Right cardiac atrium (tissue), 5 donors: Measurements from ENCODE around the gene TMEM132D. TPM values are rescaled to one million over a fixed set of nuclear protein-coding genes. Genes with fewer than 3 reads are reported as not detected.

Source experiments
- ATAC-seq, 2 donors: fragments of 200-7000 bp; cut with Tn5 transposase; one replicate each; pipeline versions ENCODE4 v1.8.0 to v1.9.1; 2020; ENCODE audit warnings: moderate library complexity in 2 of 2, mild to moderate bottlenecking in 1 of 2
- DNase-seq, 3 donors: peaks; one replicate each; pipeline ENCODE4 v3.0.0-alpha.2; 2020
- H3K27ac ChIP-seq: one replicate; pipeline ENCODE4 v1.5.1; 2013; ENCODE audit warnings: mild to moderate bottlenecking, low read length, control low read depth, moderate library complexity
- H3K27me3 ChIP-seq: one replicate; pipeline ENCODE4 v1.6.1; 2013; ENCODE audit not compliant: control insufficient read depth, insufficient read depth
- H3K4me1 ChIP-seq: one replicate; pipeline ENCODE4 v1.6.1; 2013; ENCODE audit warnings: low read length; ENCODE audit not compliant: control insufficient read depth, insufficient read depth
- H3K4me3 ChIP-seq: one replicate; pipeline ENCODE4 v1.5.1; 2013; ENCODE audit warnings: low read length, control low read depth
- H3K9me3 ChIP-seq: one replicate; pipeline ENCODE4 v1.6.1; 2013; ENCODE audit warnings: low read length; ENCODE audit not compliant: control insufficient read depth
- WGBS: extraction: QIAGEN DNeasy Blood & Tissue Kit; methylation state at CpG from one replicate; pipeline ENCODE4 v1.1.7; 2013; 5-methylcytosine and 5-hydroxymethylcytosine counted together
- intact Hi-C, 4 donors: fragments of 100-400 bp; cut with DNase I; formaldehyde crosslinking; loops; one replicate each; pipeline versions ENCODE4 v1.11.0 to v1.14.0; 2022 to 2023
- polyA plus RNA-seq: library from polyadenylated mRNA; stranded (reverse); fragments of 200-250 nt; gene quantifications from one replicate; pipeline ENCODE4 v1.2.3, GENCODE V29; 2013
- total RNA-seq, 4 donors: library from RNA; stranded (reverse); fragmentation: NEBNext Ultra II Directional; extraction: Animal tissue kit (Norgen Biotek cat#: 25700); gene quantifications; one replicate each; pipeline ENCODE4 v1.2.1, GENCODE V29; 2021
- donor health status: healthy with polysubstance abuse.
- donor health status: DM: no; HTN: yes; CAD: no.
- donor health status: DM: no; HTN: no; CAD: no.
- donor health status: DM: no; HTN: yes; CAD: no; lungs with severe emphysema.
- donor health status: DM: yes; HTN: yes; CAD: no.

The TMEM132D gene
- total and polyA plus RNA-seq, 5 donors: not detected

- Histone ChIP-seq H3K27me3 (no peaks in the 10 kb centered on the region), H3K27ac (no peak overlapping the region), H3K4me3 (no peak overlapping the region), H3K4me1 (no peaks in the 10 kb centered on the region), H3K9me3 (no peaks in the 10 kb centered on the region)
- no peak for DNase-seq
- intact Hi-C loops: no loop called here
- WGBS: 42% methylated on average over 1 of the region's 1 CpG
- no peak for ATAC-seq
These were observed 56.8 kb downstream of the TMEM132D start for GRCh38 chr12:129847063-129847462.

GRCh38 chr12:129844662-129845220 lies 59.1 kb downstream of the TMEM132D start:
- no peak for ATAC-seq
- WGBS: 75% methylated on average over 5 of the region's 5 CpGs
- Histone ChIP-seq H3K9me3 (no peaks in the 10 kb centered on the region), H3K4me3 (no peak overlapping the region), H3K27ac (no peak overlapping the region), H3K27me3 (no peaks in the 10 kb centered on the region), H3K4me1 (no peaks in the 10 kb centered on the region)
- intact Hi-C loops: no loop called here
- no peak for DNase-seq

- ATAC-seq (no peak), DNase-seq (no peak)
- no peak overlapping the region for H3K27ac ChIP-seq
- H3K9me3 ChIP-seq: no peaks in the 10 kb centered on the region
- intact Hi-C loops: no loop called here
- no peaks in the 10 kb centered on the region for H3K27me3 ChIP-seq
- no peak overlapping the region for H3K4me3 ChIP-seq
- WGBS: 46% methylated on average over 3 of the region's 3 CpGs
- no peaks in the 10 kb centered on the region for H3K4me1 ChIP-seq
These were observed 62.6 kb downstream of the TMEM132D start for GRCh38 chr12:129841251-129841650.

GRCh38 chr12:129840145-129840884 lies 63.5 kb downstream of the TMEM132D start:
- no peaks in the 10 kb centered on the region for H3K4me1 ChIP-seq
- intact Hi-C loops: no loop called here
- no peak overlapping the region for H3K27ac ChIP-seq
- no peaks in the 10 kb centered on the region for H3K27me3 ChIP-seq
- 79% methylated on average over 21 of the region's 21 CpGs for WGBS
- ATAC-seq (no peak), DNase-seq (no peak)
- no peaks in the 10 kb centered on the region for H3K9me3 ChIP-seq
- no peak overlapping the region for H3K4me3 ChIP-seq

- 86% methylated on average over 10 of the region's 10 CpGs for WGBS
- Histone ChIP-seq H3K27me3 (no peaks in the 10 kb centered on the region), H3K27ac (no peak overlapping the region), H3K9me3 (no peaks in the 10 kb centered on the region), H3K4me3 (no peak overlapping the region), H3K4me1 (no peaks in the 10 kb centered on the region)
- intact Hi-C loops: no loop called here
- ATAC-seq (no peak), DNase-seq (no peak)
These were observed 64.1 kb downstream of the TMEM132D start for GRCh38 chr12:129839679-129840078.

- intact Hi-C loops: no loop called here
- no peaks in the 10 kb centered on the region for H3K4me1 ChIP-seq
- no peak overlapping the region for H3K27ac ChIP-seq
- 82% methylated on average over 16 of the region's 16 CpGs for WGBS
- ATAC-seq: no peak
- no peak overlapping the region for H3K4me3 ChIP-seq
- H3K27me3 ChIP-seq: no peaks in the 10 kb centered on the region
- no peak for DNase-seq
- no peaks in the 10 kb centered on the region for H3K9me3 ChIP-seq
These were observed 72.5 kb downstream of the TMEM132D start for GRCh38 chr12:129831294-129831693.

- 32% methylated on average over 4 of the region's 4 CpGs for WGBS
- Histone ChIP-seq H3K27me3 (no peaks in the 10 kb centered on the region), H3K9me3 (no peaks in the 10 kb centered on the region), H3K27ac (no peak overlapping the region), H3K4me1 (no peaks in the 10 kb centered on the region), H3K4me3 (no peak overlapping the region)
- intact Hi-C loops: no loop called here
- no peak for DNase-seq
- ATAC-seq: no peak
These were observed 73.0 kb downstream of the TMEM132D start for GRCh38 chr12:129830796-129831195.

GRCh38 chr12:129827866-129828384 lies 75.9 kb downstream of the TMEM132D start:
- Histone ChIP-seq H3K27me3 (no peaks in the 10 kb centered on the region), H3K4me1 (no peaks in the 10 kb centered on the region), H3K9me3 (no peaks in the 10 kb centered on the region), H3K4me3 (no peak overlapping the region), H3K27ac (no peak overlapping the region)
- intact Hi-C loops: no loop called here
- ATAC-seq (no peak), DNase-seq (no peak)
- 51% methylated on average over 2 of the region's 2 CpGs for WGBS

- intact Hi-C loops: no loop called here
- ATAC-seq: no peak
- WGBS: 59% methylated on average over 5 of the region's 5 CpGs
These were observed 76.5 kb downstream of the TMEM132D start for GRCh38 chr12:129827102-129827865.

GRCh38 chr12:129826273-129826672 lies 77.6 kb downstream of the TMEM132D start:
- Histone ChIP-seq H3K27me3 (no peaks in the 10 kb centered on the region), H3K4me3 (no peak overlapping the region), H3K4me1 (no peaks in the 10 kb centered on the region), H3K9me3 (no peaks in the 10 kb centered on the region), H3K27ac (no peak overlapping the region)
- no peak for ATAC-seq
- 48% methylated on average over 10 of the region's 10 CpGs for WGBS
- intact Hi-C loops: no loop called here
- no peak for DNase-seq

More at GRCh38 chr12:129827102-129827865, 76.5 kb downstream of the TMEM132D start:
- H3K4me3 ChIP-seq: no peak overlapping the region
- no peak for DNase-seq
- H3K4me1 ChIP-seq: no peaks in the 10 kb centered on the region
- H3K27ac ChIP-seq: no peak overlapping the region
- no peaks in the 10 kb centered on the region for H3K27me3 ChIP-seq
- H3K9me3 ChIP-seq: no peaks in the 10 kb centered on the region

GRCh38 chr12:129825316-129825715 lies 78.5 kb downstream of the TMEM132D start:
- DNase-seq (no peak), ATAC-seq (no peak)
- no peaks in the 10 kb centered on the region for H3K4me1 ChIP-seq
- H3K27me3 ChIP-seq: no peaks in the 10 kb centered on the region
- 64% methylated on average over 9 of the region's 9 CpGs for WGBS
- H3K4me3 ChIP-seq: no peak overlapping the region
- intact Hi-C loops: no loop called here
- no peak overlapping the region for H3K27ac ChIP-seq
- H3K9me3 ChIP-seq: no peaks in the 10 kb centered on the region
